ENCODE results near the gene PM20D2.
"Not testable (repeated sequence)": the region's sequence is repeated elsewhere in the genome, so short reads cannot be mapped to it uniquely, and the experiment has no call there.

Gene PM20D2

GRCh38 chr6:89122625-89123024 lies 23.2 kb upstream of the PM20D2 start (continued):
- no peak for TF ChIP-seq ZNF148 (tag by site-specific recombination; IDR thresholded peaks at IDR 0.05; ENCODE audit: borderline replicate concordance)
- no peak for TF ChIP-seq WT1 (tag by site-specific recombination; IDR thresholded peaks at IDR 0.05)
- TF ChIP-seq PRDM1 (tag by site-specific recombination; IDR thresholded peaks at IDR 0.05): peak; percentile 67

- TF ChIP-seq ZNF529 (tag by site-specific recombination; IDR thresholded peaks at IDR 0.05; ENCODE audit: insufficient replicate concordance) (peak; percentile 29), SETDB1 (IDR thresholded peaks at IDR 0.05; ENCODE audit: insufficient read length, low read length) (peak; percentile 56)
- H3K4me3 ChIP-seq (ENCODE audit: low read depth, low read length); H3K36me3 ChIP-seq (ENCODE audit: control insufficient read depth in 2 of 2, insufficient read depth in 1 of 2, low read length in 2 of 2); H3K4me1 ChIP-seq (ENCODE audit: control insufficient read depth, insufficient read depth, low read length); POLR2A ChIA-PET; H3K27ac ChIP-seq (ENCODE audit: extremely low read depth, low read depth, low read length); H3K9me3 ChIP-seq (ENCODE audit: control insufficient read depth, insufficient read depth, low read depth, low read length): not testable (repeated sequence)
- CTCF ChIA-PET: interaction anchor here (1.0 kb wide), 1 partner anchor 240 kb away, joined by 3 read pairs; no protein-coding TSS in a partner anchor
These were observed 17.6 kb upstream of the PM20D2 start for GRCh38 chr6:89128256-89128671.

- Histone ChIP-seq H3K9me3 (ENCODE audit: control insufficient read depth, insufficient read depth, low read depth, low read length) (no peaks in the 10 kb centered on the region), H3K27ac (ENCODE audit: extremely low read depth, low read depth, low read length) (no peak overlapping the region), H3K4me3 (ENCODE audit: low read depth, low read length) (no peak overlapping the region), H3K36me3 (ENCODE audit: control insufficient read depth in 2 of 2, insufficient read depth in 1 of 2, low read length in 2 of 2) (no peaks in the 10 kb centered on the region), H3K4me1 (ENCODE audit: control insufficient read depth, insufficient read depth, low read length) (no peaks in the 10 kb centered on the region)
- CTCF ChIA-PET: interaction anchor here (0.6 to 2.3 kb wide), 7 partner anchors 8 to 1432 kb away, joined by 3 to 6 read pairs (median 4); no protein-coding TSS in a partner anchor
- TF ChIP-seq OSR2 (tag by site-specific recombination; IDR thresholded peaks at IDR 0.05) (no peak), PRDM6 (tag by site-specific recombination; IDR thresholded peaks at IDR 0.05) (no peak), ZFP41 (tag by site-specific recombination; IDR thresholded peaks at IDR 0.05; ENCODE audit: borderline replicate concordance) (no peak), ZNF155 (tag by site-specific recombination; IDR thresholded peaks at IDR 0.05) (no peak), BCL11A (tag by site-specific recombination; IDR thresholded peaks at IDR 0.05; ENCODE audit: low read depth) (no peak), YY2 (tag by site-specific recombination; IDR thresholded peaks at IDR 0.05) (no peak), ZNF132 (tag by site-specific recombination; IDR thresholded peaks at IDR 0.05; ENCODE audit: borderline replicate concordance) (no peak), REPIN1 (tag by site-specific recombination; IDR thresholded peaks at IDR 0.05; ENCODE audit: low read depth) (no peak), ZNF639 (tag by site-specific recombination; IDR thresholded peaks at IDR 0.05) (no peak), ZBTB10 (tag by site-specific recombination; IDR thresholded peaks at IDR 0.05) (no peak), ZFHX2 (tag by site-specific recombination; conservative IDR thresholded peaks at IDR 0.05) (no peak), ZNF24 (tag by site-specific recombination; IDR thresholded peaks at IDR 0.05) (no peak), ZNF48 (tag by site-specific recombination; IDR thresholded peaks at IDR 0.05) (no peak), ZNF394 (tag by site-specific recombination; IDR thresholded peaks at IDR 0.05; ENCODE audit: borderline replicate concordance) (no peak), ZNF423 (tag by site-specific recombination; IDR thresholded peaks at IDR 0.05) (no peak)
- POLR2A ChIA-PET: no interaction called here
These were observed 14.3 kb upstream of the PM20D2 start for GRCh38 chr6:89131599-89131998.
